GM21423 (cell line): Measurements from ENCODE around the gene SYPL2.
"Not testable (repeated sequence)": the region's sequence is repeated elsewhere in the genome, so short reads cannot be mapped to it uniquely, and the experiment has no call there.

Experiments used
- ATAC-seq: cut with Tn5 transposase; IDR thresholded peaks from one replicate; pipeline ENCODE4 v1.9.1; 2021; ENCODE audit warnings: mild to moderate bottlenecking, moderate library complexity; ENCODE audit not compliant: unreplicated experiment

SYPL2 gene

DNA sequence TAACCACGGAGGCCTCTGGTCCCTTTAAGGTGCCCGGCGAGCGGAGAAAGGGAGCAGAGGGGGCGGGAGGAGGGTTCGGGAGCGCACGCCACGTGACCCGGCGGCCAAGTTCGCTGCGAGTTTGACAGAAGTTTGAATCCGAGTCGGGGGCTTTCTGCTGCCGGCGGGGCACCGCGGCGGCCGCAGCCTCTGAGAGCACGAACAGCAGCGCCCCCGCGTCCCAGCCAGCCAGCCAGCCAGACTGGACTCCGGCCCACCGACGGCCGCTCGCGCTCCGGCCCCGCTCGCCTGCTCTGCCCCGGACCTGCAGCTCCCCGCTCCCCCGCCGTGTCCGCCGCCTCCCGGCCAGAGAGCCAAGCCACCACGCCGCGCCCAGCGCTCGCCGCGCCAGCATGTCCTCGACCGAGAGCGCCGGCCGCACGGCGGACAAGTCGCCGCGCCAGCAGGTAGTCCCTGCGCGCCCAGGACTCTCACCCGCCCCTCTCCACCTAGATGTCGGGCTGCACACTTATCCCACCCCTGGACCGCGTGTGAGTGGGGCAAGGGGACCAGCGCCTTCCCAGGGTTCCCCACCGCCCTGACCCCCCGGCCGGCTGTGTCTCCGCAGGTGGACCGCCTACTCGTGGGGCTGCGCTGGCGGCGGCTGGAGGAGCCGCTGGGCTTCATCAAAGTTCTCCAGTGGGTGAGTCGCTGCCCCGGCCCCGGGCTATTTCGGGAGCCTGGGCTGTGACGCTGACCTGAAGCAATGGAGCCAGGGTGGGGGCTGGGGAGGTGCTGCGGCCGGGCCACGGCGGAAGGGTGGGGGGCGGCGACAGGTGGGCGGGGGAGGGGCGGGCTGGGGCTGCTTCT lies at the start of gene SYPL2:
Gene SYPL2, plus strand, starts transcription at position 95 of the 849 bp plus-strand sequence. Its CDS starts 298 bp downstream, at position 393.
- ATAC-seq: no peak

DNA sequence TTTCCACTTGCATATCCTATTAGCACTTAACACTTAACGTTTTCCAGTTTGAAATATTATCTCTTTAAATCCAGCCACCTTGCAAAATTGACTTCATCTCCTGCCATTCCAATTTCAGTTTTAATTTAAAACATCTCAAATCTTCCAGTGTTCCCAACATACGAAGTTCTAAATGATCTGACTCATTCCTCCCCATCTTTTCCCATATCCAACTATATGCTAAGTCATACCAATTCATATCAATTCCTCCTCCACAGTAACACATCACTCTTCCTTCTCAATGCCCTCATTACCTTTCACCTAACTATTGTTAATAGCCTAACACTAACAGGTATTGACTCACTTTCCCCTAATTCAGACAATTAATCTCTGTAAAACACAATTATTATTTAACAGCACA lies 42.8 kb upstream of the SYPL2 start:
- ATAC-seq: no peak

GRCh38 chr1:109425391-109426280 lies 40.7 kb upstream of the SYPL2 start:
- ATAC-seq: peak; percentile 37

GRCh38 chr1:109426281-109427170 lies 39.8 kb upstream of the SYPL2 start, which contains the start of gene PSMA5:
Gene PSMA5, minus strand, starts transcription at chr1:109426448. Its CDS starts 118 bp downstream, at chr1:109426330.
- peak; percentile 93 for ATAC-seq

DNA sequence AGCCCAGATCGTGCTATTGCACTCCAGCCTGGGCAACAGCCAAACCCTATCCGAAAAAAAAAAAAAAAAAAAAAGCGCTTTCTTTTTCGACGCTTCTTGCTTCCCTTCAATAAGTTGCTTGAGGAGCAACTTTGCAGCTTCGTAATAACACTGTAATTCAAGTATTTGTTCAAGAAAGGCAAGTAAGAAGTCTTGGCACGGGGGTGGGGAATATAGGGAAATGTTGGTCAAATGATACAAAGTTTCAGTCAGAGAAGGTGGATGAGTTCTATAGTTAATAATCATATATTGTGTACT lies 39.2 kb upstream of the SYPL2 start:
- no peak for ATAC-seq

- ATAC-seq: no peak
Observed at GRCh38 chr1:109432336-109432735, 34.0 kb upstream of the SYPL2 start.

GRCh38 chr1:109433322-109433721 lies 33.0 kb upstream of the SYPL2 start:
- ATAC-seq: no peak

DNA sequence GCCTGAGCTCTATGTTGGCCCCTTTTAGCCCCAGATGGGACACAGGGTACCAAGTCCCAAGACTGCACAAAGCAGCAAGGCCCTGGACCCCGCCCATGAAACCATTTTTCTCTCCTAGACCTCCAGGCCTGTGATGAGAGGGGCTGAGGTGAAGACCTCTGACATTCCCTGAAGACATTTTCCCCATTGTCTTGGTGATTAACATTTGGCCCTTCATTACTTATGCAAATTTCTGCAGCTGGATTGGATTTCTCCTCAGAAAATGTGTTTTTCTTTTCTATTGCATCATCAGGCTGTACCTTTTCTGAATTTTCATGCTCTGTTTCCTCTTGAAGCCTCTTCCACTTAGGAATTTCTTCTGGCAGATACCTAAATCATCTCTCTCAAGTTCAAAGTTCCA lies 31.9 kb upstream of the SYPL2 start:
- no peak for ATAC-seq

- ATAC-seq: no peak
Observed at GRCh38 chr1:109438798-109439297, 27.5 kb upstream of the SYPL2 start.

- no peak for ATAC-seq
Observed at GRCh38 chr1:109441069-109441468, 25.3 kb upstream of the SYPL2 start.

DNA sequence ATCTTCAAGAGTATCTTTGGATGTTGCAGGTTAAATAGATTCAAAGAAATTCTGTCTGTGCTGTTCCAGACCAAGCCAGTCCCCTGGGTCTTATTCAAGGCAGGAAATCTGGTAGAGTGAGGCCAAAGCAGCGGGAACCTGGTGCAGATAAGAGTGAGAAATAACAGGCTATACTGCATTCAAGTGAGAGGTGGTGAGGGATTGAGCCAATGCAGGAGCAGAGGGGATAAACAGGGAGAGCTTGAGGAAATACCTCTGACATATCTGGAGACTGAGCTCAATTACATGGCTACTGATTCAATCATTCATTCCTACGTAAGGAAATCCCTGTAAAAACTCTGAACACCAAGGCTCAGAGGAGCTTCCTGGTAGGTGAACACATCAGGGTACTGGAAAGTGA lies 22.9 kb upstream of the SYPL2 start:
- no peak for ATAC-seq

DNA sequence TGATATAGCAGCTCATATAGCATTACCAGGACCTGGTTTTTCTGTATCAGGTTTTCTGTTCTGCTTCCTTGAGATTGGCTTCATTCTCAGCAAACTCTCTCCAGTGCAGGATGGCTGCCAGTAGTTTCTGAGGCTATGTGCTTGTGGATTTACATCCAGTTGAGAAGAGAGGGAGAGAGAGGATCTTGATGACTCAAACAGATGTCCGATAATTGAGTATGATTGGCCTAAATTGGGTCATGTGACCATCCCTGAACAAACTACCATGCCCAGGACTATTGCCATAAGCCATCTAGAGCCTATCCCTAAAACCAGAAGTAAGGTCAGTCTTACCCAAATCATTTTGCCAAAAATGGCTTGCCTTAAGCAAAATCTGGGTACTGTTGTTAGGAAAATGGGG lies 22.0 kb upstream of the SYPL2 start:
- no peak for ATAC-seq

- not testable (repeated sequence) for ATAC-seq
Observed at GRCh38 chr1:109445949-109446695, 20.2 kb upstream of the SYPL2 start.

- ATAC-seq: no peak
Observed at GRCh38 chr1:109447524-109447923, 18.8 kb upstream of the SYPL2 start.

- no peak for ATAC-seq
Observed at GRCh38 chr1:109454497-109455133, 11.7 kb upstream of the SYPL2 start.

GRCh38 chr1:109457819-109458218 lies 8.5 kb upstream of the SYPL2 start:
- ATAC-seq: no peak

GRCh38 chr1:109466125-109466451 lies 258 bp upstream of the SYPL2 start:
- ATAC-seq: no peak

DNA sequence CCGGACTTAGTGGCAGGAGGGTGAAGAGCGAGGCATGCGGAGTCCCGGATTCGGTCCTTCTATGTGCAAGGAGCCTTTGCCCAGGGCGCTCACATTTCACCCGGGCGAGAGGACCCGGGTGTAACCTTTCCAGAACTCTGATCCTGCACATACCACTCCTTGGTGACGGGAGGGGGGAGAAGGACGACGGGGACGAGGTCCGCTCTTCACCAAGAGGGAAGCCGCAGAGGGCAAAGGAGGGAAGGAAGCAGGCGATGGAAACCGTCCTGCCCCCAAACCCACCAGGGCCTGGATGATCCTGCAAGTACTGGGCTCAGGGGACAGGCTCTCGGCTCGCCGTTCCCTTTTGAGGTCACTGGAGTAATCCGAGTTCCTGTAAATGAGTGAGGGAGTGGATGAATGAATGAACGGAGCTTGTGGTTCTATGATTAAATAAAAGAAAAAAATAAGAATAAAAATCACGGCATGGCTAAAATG lies 993 bp downstream of the SYPL2 start:
- ATAC-seq: no peak

GRCh38 chr1:109468061-109468460 lies 1.7 kb downstream of the SYPL2 start:
- ATAC-seq: no peak

GRCh38 chr1:109468903-109469302 lies 2.6 kb downstream of the SYPL2 start:
- ATAC-seq: no peak
